GM18508 (cell line): ENCODE results near the gene DNAJC11.
"Not testable (repeated sequence)": the region's sequence is repeated elsewhere in the genome, so short reads cannot be mapped to it uniquely, and the experiment has no call there.

ENCODE experiments used
- ATAC-seq: cut with Tn5 transposase; IDR thresholded peaks from one replicate; pipeline ENCODE4 v1.9.1; 2021; ENCODE audit warnings: moderate number of reproducible peaks; ENCODE audit not compliant: insufficient read depth, unreplicated experiment

The DNAJC11 gene

GRCh38 chr1:6653436-6654290, 48.0 kb downstream of the DNAJC11 start:
- no peak for ATAC-seq

GRCh38 chr1:6652986-6653385, 48.6 kb downstream of the DNAJC11 start:
- ATAC-seq = no peak

GRCh38 chr1:6651909-6652308, 49.7 kb downstream of the DNAJC11 start:
- no peak for ATAC-seq

- no peak for ATAC-seq
Measured at GRCh38 chr1:6648556-6648955, 53.1 kb downstream of the DNAJC11 start.

- ATAC-seq = no peak
Measured at GRCh38 chr1:6646499-6647148, 55.0 kb downstream of the DNAJC11 start.

- ATAC-seq = no peak
Measured at GRCh38 chr1:6645018-6645417, 56.6 kb downstream of the DNAJC11 start.

- ATAC-seq = not testable (repeated sequence)
Measured at GRCh38 chr1:6640867-6641266, 60.7 kb downstream of the DNAJC11 start.

- no peak for ATAC-seq
Measured at GRCh38 chr1:6638226-6638625, 63.4 kb downstream of the DNAJC11 start.

GRCh38 chr1:6637770-6638169, 63.8 kb downstream of the DNAJC11 start:
- ATAC-seq = no peak

- ATAC-seq = not testable (repeated sequence)
Measured at GRCh38 chr1:6636778-6637177, 64.8 kb downstream of the DNAJC11 start.

GRCh38 chr1:6635910-6636760, 65.5 kb downstream of the DNAJC11 start:
- ATAC-seq = no peak

GRCh38 chr1:6635161-6635909, 66.3 kb downstream of the DNAJC11 start:
- ATAC-seq = no peak

- ATAC-seq = no peak
Measured at GRCh38 chr1:6634371-6635052, 67.1 kb downstream of the DNAJC11 start.

- no peak for ATAC-seq
Measured at GRCh38 chr1:6632588-6633514, 68.8 kb downstream of the DNAJC11 start.

GRCh38 chr1:6631058-6631457, 70.6 kb downstream of the DNAJC11 start:
- ATAC-seq = no peak

- no peak for ATAC-seq
Measured at GRCh38 chr1:6630027-6630426, 71.6 kb downstream of the DNAJC11 start.

- ATAC-seq = no peak
Measured at GRCh38 chr1:6628971-6629479, 72.6 kb downstream of the DNAJC11 start.

GRCh38 chr1:6627841-6628545, 73.6 kb downstream of the DNAJC11 start:
- ATAC-seq = no peak
